Stromal cell of bone marrow (primary cell): ENCODE measurements around the gene RAB3IL1.
"Not testable (repeated sequence)": the region's sequence is repeated elsewhere in the genome, so short reads cannot be mapped to it uniquely, and the experiment has no call there.

Source experiments
- DNase-seq: peaks from one replicate; pipeline ENCODE4 v3.0.0-alpha.2; 2012; ENCODE audit warnings: low read depth

The RAB3IL1 gene

DNA sequence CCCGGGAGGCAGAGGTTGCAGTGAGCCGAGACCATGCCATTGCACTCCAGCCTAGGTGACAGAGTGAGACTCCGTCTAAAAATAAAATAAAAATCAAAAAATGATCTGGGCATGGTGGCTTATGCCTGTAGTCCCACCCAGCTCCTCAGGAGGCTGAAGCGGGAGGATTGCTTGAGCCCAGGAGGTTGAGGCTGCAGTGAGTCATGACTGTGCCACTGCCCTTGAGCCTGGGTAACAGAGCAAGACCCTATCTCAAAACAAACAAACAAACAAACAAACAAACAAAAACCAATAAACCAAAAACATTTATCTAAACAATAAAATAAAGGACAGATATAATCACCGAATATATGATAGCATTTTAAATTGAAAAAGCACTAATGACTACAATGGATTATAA lies 36.3 kb upstream of the RAB3IL1 start:
- DNase-seq = not testable (repeated sequence)

DNA sequence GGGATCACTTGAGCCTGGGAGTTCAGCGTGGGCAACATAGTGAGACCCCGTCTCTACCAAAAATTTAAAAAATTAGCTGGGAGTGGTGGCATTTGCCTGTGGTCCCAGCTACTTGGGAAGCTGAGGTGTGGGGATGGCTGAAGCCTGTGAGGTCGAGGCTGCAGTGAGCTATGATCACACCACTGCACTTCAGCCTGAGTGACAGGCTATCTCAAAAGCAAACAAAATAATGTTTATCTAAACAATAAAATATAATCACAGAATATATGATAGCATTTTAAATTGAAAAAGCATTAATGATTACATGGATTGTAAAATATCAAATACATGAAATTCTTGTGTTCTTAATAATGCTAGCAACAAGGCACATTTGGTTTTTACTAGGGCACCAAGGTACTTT lies 35.5 kb upstream of the RAB3IL1 start:
- no peak for DNase-seq

GRCh38 chr11:61951484-61952135 lies 34.2 kb upstream of the RAB3IL1 start:
- no peak for DNase-seq

- DNase-seq = no peak
Measured at GRCh38 chr11:61950035-61950547, 32.7 kb upstream of the RAB3IL1 start, which contains the start of gene BEST1. TSS of gene BEST1 (plus strand) at chr11:61950351. CDS start at chr11:61951807, 1,456 bp downstream.

GRCh38 chr11:61949169-61950034 lies 32.0 kb upstream of the RAB3IL1 start:
- peak; percentile 83 for DNase-seq

DNA sequence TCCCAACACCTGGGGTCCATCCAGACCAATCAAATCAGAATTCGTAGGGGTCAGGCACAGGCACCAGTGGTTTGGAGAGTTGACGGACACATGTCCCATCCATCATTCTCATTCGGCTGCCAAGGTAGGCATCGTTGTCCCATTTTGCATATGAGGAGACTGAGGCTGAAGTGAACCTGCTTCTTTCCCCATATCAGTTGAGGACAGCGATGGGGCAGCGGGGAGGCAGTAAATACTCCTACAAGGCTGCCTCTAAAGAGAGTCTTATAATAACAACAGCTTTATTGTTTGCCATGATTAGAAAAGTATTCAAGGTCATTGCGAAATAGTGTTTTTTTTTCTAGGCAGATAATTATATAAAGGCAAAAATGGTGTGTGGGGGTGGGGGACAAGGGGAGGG lies 31.1 kb upstream of the RAB3IL1 start:
- DNase-seq = no peak

- peak; percentile 85 for DNase-seq
Measured at GRCh38 chr11:61947486-61948210, 30.3 kb upstream of the RAB3IL1 start.

GRCh38 chr11:61946894-61947293 lies 29.5 kb upstream of the RAB3IL1 start:
- no peak for DNase-seq

GRCh38 chr11:61945191-61945590 lies 27.8 kb upstream of the RAB3IL1 start:
- DNase-seq = no peak

- DNase-seq = no peak
Measured at GRCh38 chr11:61940466-61940865, 23.1 kb upstream of the RAB3IL1 start.

DNA sequence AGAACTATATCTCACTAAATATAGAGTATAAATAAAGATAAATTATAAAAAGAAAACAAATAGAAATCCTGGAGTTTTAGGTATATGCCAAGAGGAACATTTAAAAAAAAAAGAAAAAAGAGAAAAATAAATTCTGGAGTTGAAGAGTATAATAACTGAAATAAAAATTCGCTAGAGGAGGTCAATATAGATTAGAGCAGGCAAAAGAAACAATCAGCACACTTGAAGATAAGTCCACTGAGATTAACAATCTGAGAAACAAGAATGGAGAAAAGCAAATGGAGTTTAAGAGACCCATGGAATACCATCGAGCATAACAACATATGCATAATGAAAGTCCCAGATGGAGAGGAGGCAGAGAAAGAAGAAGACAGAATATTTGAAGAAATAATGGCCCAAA lies 18.5 kb upstream of the RAB3IL1 start:
- DNase-seq = no peak

- DNase-seq = no peak
Measured at GRCh38 chr11:61930933-61931332, 13.6 kb upstream of the RAB3IL1 start.

GRCh38 chr11:61928606-61929005 lies 11.2 kb upstream of the RAB3IL1 start:
- no peak for DNase-seq

DNA sequence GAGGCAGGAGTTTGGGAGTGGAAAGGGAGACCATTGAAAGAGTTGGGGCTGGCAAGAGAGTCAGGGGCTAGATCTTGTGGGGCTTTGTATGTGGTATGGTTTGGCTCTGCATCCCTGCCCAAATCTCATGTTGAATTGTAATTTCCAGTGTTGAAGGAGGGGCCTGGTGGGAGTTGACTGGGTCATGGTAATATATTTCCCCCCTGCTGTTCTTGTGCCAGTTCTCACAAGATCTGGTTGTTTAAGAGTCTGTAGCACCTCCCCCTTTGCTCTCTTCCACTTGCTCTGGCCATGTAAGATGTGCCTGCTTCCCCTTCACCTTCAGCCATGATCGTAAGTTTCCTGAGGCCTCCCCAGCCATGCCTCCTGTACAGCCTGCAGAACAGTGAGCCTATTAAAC lies 10.1 kb upstream of the RAB3IL1 start:
- no peak for DNase-seq

DNA sequence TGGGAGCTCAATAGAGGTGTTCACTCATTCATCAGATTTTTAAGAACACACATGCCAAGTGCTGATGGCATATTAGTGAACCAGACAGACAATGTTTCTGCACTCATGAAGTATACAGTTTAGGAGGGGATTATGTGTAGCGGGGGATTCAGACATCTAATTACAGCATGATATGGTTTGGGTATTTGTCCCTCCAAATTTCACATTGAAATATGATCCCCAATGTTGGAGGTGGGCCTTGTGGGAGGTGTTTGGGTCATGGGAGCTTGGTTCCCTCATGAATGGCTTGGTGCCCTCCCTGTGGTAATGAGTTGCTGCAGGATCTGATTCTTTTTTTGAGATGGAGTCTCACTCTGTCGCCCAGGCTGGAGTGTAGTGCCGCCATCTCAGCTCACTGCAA lies 8.9 kb upstream of the RAB3IL1 start:
- no peak for DNase-seq

- no peak for DNase-seq
Measured at GRCh38 chr11:61925736-61926135, 8.4 kb upstream of the RAB3IL1 start.

DNA sequence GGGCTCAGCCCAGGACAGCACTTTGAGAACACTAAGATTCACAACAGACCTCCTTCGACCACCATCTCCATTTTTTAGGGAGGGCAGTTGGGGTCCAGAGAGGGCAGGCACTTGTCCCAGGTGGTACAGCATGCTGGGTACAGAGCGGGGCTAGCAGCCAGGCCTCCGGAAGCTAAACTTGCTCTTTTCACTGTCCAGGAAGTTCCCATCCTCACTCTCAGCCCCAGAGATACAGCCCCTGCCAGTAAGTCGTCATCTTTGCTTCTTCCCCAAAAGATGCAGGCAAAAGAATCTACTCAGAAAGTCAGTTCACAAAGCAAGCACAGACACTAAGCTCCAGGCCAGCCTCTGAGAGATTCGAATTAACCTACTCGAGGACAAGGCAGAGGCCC lies 6.7 kb upstream of the RAB3IL1 start:
- DNase-seq = no peak

GRCh38 chr11:61923166-61924063 lies 6.0 kb upstream of the RAB3IL1 start:
- no peak for DNase-seq

GRCh38 chr11:61922539-61922938 lies 5.2 kb upstream of the RAB3IL1 start:
- DNase-seq = peak; percentile 77

DNA sequence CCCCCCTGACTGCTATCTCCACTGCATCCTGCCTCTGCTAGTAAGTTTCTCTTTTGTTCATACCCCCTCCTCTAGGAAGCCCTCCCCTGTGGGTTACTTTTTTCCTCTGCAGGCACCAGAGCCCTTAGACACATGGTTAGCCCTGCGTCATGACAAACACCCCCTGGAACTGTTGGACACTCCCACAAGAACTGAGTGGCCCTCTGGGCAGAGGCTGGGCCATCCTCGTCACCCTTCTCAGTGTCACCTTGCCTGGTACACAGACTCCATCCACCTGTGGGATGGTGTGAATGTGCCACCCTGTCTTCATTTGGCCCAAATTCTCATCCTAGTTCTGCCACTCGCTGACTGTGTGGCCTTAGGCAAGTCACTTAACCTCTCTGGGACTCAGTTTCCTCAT lies 4.1 kb upstream of the RAB3IL1 start:
- no peak for DNase-seq
